DMS 273 treated with DMSO at 0.1 percent for 48 hours (cell line): Measurements from ENCODE around the gene TXNDC17.
A peak's percentile ranks its signal among the peaks of the same experiment; 100 is the strongest.
"Not testable (repeated sequence)": the region's sequence is repeated elsewhere in the genome, so short reads cannot be mapped to it uniquely, and the experiment has no call there.

Source experiments
- DNase-seq: peaks from one replicate; lab custom pipeline; 2025; lab: John Stamatoyannopoulos, UW

Gene TXNDC17

GRCh38 chr17:6637458-6637840 lies 3.4 kb upstream of the TXNDC17 start:
- DNase-seq, result no peak

GRCh38 chr17:6638046-6638908 lies 2.6 kb upstream of the TXNDC17 start:
- no peak for DNase-seq

GRCh38 chr17:6639014-6639585 lies 1.8 kb upstream of the TXNDC17 start:
- no peak for DNase-seq

- DNase-seq, result no peak
Measured at GRCh38 chr17:6639586-6640535, 999 bp upstream of the TXNDC17 start.

- peak; percentile 11 for DNase-seq
Measured at GRCh38 chr17:6641247-6641863, 495 bp downstream of the TXNDC17 start.

- DNase-seq, result no peak
Measured at GRCh38 chr17:6642592-6642991, 1.7 kb downstream of the TXNDC17 start.

- no peak for DNase-seq
Measured at GRCh38 chr17:6643451-6644125, 2.7 kb downstream of the TXNDC17 start.

GRCh38 chr17:6648181-6648580 lies 7.3 kb downstream of the TXNDC17 start:
- DNase-seq, result no peak

- peak; percentile 46 for DNase-seq
Measured at GRCh38 chr17:6651354-6651918, 10.6 kb downstream of the TXNDC17 start, which contains the start of the genes C17orf100 and MED31. TSS of gene C17orf100 (plus strand) at chr17:6651762. CDS start at chr17:6651914, 152 bp downstream. TSS of gene MED31 (minus strand) at chr17:6651605. CDS start at chr17:6651528, 77 bp downstream.

- DNase-seq, result no peak
Measured at GRCh38 chr17:6651919-6652452, 11.1 kb downstream of the TXNDC17 start.

- DNase-seq, result no peak
Measured at GRCh38 chr17:6654841-6655731, 14.2 kb downstream of the TXNDC17 start.

GRCh38 chr17:6655732-6656361 lies 15.0 kb downstream of the TXNDC17 start:
- not testable (repeated sequence) for DNase-seq

- DNase-seq, result not testable (repeated sequence)
Measured at GRCh38 chr17:6656797-6657632, 16.2 kb downstream of the TXNDC17 start.

- DNase-seq, result no peak
Measured at GRCh38 chr17:6657633-6658287, 16.9 kb downstream of the TXNDC17 start.

- DNase-seq, result not testable (repeated sequence)
Measured at GRCh38 chr17:6658411-6658810, 17.6 kb downstream of the TXNDC17 start.

- no peak for DNase-seq
Measured at GRCh38 chr17:6660101-6660500, 19.2 kb downstream of the TXNDC17 start.

- no peak for DNase-seq
Measured at GRCh38 chr17:6660805-6661463, 20.1 kb downstream of the TXNDC17 start.
